SK-N-SH treated with all-trans-retinoic acid at 6 μM for 48 hours (cell line): ENCODE results near the gene MTHFD1.
"Not testable (repeated sequence)": the region's sequence is repeated elsewhere in the genome, so short reads cannot be mapped to it uniquely, and the experiment has no call there.

Experiments
- ATAC-seq: fragments of 200-7000 bp; cut with Tn5 transposase; 3 replicates; pipeline ENCODE4 v1.9.1; 2020; ENCODE audit warnings: mild to moderate bottlenecking, moderate library complexity
- ARNTL ChIP-seq: fragments of 450-650 bp; formaldehyde crosslinking; IDR thresholded peaks from 2 replicates; pipeline ENCODE4 v1.5.0; 2020; ENCODE audit warnings: low read depth, mild to moderate bottlenecking, moderate library complexity, borderline replicate concordance
- BACH2 ChIP-seq: fragments of 250-450 bp; sonication (Bioruptor Pico); IDR thresholded peaks from 2 replicates; pipeline ENCODE4 v1.9.0; 2021; ENCODE audit warnings: mild to moderate bottlenecking, borderline replicate concordance
- CSDC2 ChIP-seq: fragments of 250-450 bp; sonication (Bioruptor Pico); IDR thresholded peaks from 2 replicates; pipeline ENCODE4 v1.5.0; 2020; ENCODE audit warnings: mild to moderate bottlenecking, moderate library complexity
- GLIS3 ChIP-seq: fragments of 250-450 bp; sonication (Bioruptor Pico); IDR thresholded peaks from 2 replicates; pipeline ENCODE4 v1.5.0; 2020; ENCODE audit warnings: mild to moderate bottlenecking, moderate library complexity
- ISL1 ChIP-seq: fragments of 250-450 bp; sonication (Bioruptor Pico); IDR thresholded peaks from 2 replicates; pipeline ENCODE4 v2.1.2; 2022; ENCODE audit warnings: mild to moderate bottlenecking, moderate library complexity
- OSR1 ChIP-seq: fragments of 250-450 bp; sonication (Bioruptor Pico); IDR thresholded peaks from 2 replicates; pipeline ENCODE4 v1.8.0; 2022; ENCODE audit warnings: moderate library complexity, mild to moderate bottlenecking, inconsistent platforms
- PPARA ChIP-seq: fragments of 250-450 bp; sonication (Bioruptor Pico); IDR thresholded peaks from 2 replicates; pipeline ENCODE4 v1.5.0; 2020; ENCODE audit warnings: mild to moderate bottlenecking, borderline replicate concordance
- RARB ChIP-seq: fragments of 250-450 bp; sonication (Bioruptor Pico); IDR thresholded peaks from 2 replicates; pipeline ENCODE4 v1.8.0; 2021; ENCODE audit warnings: mild to moderate bottlenecking, moderate library complexity
- SNAI2 ChIP-seq: fragments of 250-450 bp; sonication (Bioruptor Pico); IDR thresholded peaks from 2 replicates; pipeline ENCODE4 v1.5.0; 2020; ENCODE audit warnings: mild to moderate bottlenecking, moderate library complexity
- TOX ChIP-seq: fragments of 250-450 bp; sonication (Bioruptor Pico); IDR thresholded peaks from 2 replicates; pipeline ENCODE4 v1.8.0; 2021; ENCODE audit warnings: mild to moderate bottlenecking, moderate library complexity, borderline replicate concordance
- ZC3H10 ChIP-seq: fragments of 250-450 bp; sonication (Bioruptor Pico); IDR thresholded peaks from 2 replicates; pipeline ENCODE4 v1.5.1; 2021; ENCODE audit warnings: mild to moderate bottlenecking, moderate library complexity
- ZFP3 ChIP-seq: fragments of 250-450 bp; sonication (Bioruptor Pico); IDR thresholded peaks from 2 replicates; pipeline ENCODE4 v1.5.0; 2020; ENCODE audit warnings: mild to moderate bottlenecking, moderate library complexity
- ZFP30 ChIP-seq: fragments of 450-650 bp; formaldehyde crosslinking; IDR thresholded peaks from 2 replicates; pipeline ENCODE4 v1.5.0; 2022; ENCODE audit warnings: mild to moderate bottlenecking, moderate library complexity
- ZNF565 ChIP-seq: fragments of 450-650 bp; formaldehyde crosslinking; conservative IDR thresholded peaks from 2 replicates; pipeline ENCODE4 v1.5.0; 2020; ENCODE audit warnings: low read depth, mild to moderate bottlenecking, moderate library complexity
- TF ChIP-seq, protein P1 (sequence below): fragments of 250-450 bp; sonication (Bioruptor Pico); IDR thresholded peaks from 2 replicates; pipeline ENCODE4 v1.5.1; 2021; ENCODE audit warnings: mild to moderate bottlenecking, moderate library complexity
- TF ChIP-seq, protein P2 (sequence below): fragments of 250-450 bp; sonication (Bioruptor Pico); IDR thresholded peaks from 2 replicates; pipeline ENCODE4 v1.5.0; 2020; ENCODE audit warnings: mild to moderate bottlenecking, moderate library complexity
- TF ChIP-seq, protein P3 (sequence below): fragments of 250-450 bp; sonication (Bioruptor Pico); IDR thresholded peaks from 2 replicates; pipeline ENCODE4 v1.8.0; 2020; ENCODE audit warnings: mild to moderate bottlenecking, moderate library complexity, borderline replicate concordance
- TF ChIP-seq, protein P4 (sequence below): fragments of 250-450 bp; sonication (Bioruptor Pico); IDR thresholded peaks from 2 replicates; pipeline ENCODE4 v1.8.0; 2021; ENCODE audit warnings: low read depth, mild to moderate bottlenecking, moderate library complexity, borderline replicate concordance

Gene MTHFD1

DNA sequence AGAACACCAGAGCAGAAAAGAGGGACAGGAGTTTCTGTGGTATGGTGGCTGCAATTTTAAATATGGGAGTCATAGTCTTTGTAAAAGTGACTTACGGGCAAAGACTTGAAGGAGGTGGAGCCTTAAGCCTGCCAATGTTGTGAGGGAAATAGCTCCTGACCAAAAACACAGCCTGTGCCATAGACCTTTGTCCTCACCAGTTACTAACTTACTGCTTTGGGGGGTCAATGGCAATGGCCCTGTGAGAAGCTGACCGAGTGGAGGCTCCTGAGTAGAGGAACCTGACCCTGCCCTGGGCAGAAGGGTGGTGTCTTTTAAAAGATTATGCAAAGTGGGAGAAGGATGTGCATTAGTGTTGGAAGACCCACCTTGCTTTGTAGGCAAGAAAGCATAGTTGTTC, 3.8 kb downstream of the MTHFD1 start:
- TF ChIP-seq ZC3H10 (CRISPR knock-in tag) (no peak), GLIS3 (no peak), ZFP3 (CRISPR knock-in tag) (no peak), TOX (CRISPR knock-in tag) (no peak), BACH2 (CRISPR knock-in tag) (no peak), PPARA (CRISPR knock-in tag) (no peak), ZNF565 (no peak), ISL1 (CRISPR knock-in tag) (no peak), ARNTL (CRISPR knock-in tag) (no peak), CSDC2 (CRISPR knock-in tag) (no peak), RARB (no peak)
- TF ChIP-seq, protein P1, sequence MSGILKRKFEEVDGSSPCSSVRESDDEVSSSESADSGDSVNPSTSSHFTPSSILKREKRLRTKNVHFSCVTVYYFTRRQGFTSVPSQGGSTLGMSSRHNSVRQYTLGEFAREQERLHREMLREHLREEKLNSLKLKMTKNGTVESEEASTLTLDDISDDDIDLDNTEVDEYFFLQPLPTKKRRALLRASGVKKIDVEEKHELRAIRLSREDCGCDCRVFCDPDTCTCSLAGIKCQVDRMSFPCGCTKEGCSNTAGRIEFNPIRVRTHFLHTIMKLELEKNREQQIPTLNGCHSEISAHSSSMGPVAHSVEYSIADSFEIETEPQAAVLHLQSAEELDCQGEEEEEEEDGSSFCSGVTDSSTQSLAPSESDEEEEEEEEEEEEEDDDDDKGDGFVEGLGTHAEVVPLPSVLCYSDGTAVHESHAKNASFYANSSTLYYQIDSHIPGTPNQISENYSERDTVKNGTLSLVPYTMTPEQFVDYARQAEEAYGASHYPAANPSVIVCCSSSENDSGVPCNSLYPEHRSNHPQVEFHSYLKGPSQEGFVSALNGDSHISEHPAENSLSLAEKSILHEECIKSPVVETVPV (CRISPR knock-in tag), result no peak
- TF ChIP-seq, protein P2, sequence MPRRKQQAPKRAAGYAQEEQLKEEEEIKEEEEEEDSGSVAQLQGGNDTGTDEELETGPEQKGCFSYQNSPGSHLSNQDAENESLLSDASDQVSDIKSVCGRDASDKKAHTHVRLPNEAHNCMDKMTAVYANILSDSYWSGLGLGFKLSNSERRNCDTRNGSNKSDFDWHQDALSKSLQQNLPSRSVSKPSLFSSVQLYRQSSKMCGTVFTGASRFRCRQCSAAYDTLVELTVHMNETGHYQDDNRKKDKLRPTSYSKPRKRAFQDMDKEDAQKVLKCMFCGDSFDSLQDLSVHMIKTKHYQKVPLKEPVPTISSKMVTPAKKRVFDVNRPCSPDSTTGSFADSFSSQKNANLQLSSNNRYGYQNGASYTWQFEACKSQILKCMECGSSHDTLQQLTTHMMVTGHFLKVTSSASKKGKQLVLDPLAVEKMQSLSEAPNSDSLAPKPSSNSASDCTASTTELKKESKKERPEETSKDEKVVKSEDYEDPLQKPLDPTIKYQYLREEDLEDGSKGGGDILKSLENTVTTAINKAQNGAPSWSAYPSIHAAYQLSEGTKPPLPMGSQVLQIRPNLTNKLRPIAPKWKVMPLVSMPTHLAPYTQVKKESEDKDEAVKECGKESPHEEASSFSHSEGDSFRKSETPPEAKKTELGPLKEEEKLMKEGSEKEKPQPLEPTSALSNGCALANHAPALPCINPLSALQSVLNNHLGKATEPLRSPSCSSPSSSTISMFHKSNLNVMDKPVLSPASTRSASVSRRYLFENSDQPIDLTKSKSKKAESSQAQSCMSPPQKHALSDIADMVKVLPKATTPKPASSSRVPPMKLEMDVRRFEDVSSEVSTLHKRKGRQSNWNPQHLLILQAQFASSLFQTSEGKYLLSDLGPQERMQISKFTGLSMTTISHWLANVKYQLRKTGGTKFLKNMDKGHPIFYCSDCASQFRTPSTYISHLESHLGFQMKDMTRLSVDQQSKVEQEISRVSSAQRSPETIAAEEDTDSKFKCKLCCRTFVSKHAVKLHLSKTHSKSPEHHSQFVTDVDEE, result no peak
- TF ChIP-seq, protein P3, sequence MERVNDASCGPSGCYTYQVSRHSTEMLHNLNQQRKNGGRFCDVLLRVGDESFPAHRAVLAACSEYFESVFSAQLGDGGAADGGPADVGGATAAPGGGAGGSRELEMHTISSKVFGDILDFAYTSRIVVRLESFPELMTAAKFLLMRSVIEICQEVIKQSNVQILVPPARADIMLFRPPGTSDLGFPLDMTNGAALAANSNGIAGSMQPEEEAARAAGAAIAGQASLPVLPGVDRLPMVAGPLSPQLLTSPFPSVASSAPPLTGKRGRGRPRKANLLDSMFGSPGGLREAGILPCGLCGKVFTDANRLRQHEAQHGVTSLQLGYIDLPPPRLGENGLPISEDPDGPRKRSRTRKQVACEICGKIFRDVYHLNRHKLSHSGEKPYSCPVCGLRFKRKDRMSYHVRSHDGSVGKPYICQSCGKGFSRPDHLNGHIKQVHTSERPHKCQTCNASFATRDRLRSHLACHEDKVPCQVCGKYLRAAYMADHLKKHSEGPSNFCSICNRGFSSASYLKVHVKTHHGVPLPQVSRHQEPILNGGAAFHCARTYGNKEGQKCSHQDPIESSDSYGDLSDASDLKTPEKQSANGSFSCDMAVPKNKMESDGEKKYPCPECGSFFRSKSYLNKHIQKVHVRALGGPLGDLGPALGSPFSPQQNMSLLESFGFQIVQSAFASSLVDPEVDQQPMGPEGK, result no peak
- TF ChIP-seq, protein P4, sequence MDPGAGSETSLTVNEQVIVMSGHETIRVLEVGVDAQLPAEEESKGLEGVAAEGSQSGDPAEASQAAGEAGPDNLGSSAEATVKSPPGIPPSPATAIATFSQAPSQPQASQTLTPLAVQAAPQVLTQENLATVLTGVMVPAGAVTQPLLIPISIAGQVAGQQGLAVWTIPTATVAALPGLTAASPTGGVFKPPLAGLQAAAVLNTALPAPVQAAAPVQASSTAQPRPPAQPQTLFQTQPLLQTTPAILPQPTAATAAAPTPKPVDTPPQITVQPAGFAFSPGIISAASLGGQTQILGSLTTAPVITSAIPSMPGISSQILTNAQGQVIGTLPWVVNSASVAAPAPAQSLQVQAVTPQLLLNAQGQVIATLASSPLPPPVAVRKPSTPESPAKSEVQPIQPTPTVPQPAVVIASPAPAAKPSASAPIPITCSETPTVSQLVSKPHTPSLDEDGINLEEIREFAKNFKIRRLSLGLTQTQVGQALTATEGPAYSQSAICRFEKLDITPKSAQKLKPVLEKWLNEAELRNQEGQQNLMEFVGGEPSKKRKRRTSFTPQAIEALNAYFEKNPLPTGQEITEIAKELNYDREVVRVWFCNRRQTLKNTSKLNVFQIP (CRISPR knock-in tag), result no peak
- TF ChIP-seq, all 23 proteins: peak for 0
- no peak for ATAC-seq

DNA sequence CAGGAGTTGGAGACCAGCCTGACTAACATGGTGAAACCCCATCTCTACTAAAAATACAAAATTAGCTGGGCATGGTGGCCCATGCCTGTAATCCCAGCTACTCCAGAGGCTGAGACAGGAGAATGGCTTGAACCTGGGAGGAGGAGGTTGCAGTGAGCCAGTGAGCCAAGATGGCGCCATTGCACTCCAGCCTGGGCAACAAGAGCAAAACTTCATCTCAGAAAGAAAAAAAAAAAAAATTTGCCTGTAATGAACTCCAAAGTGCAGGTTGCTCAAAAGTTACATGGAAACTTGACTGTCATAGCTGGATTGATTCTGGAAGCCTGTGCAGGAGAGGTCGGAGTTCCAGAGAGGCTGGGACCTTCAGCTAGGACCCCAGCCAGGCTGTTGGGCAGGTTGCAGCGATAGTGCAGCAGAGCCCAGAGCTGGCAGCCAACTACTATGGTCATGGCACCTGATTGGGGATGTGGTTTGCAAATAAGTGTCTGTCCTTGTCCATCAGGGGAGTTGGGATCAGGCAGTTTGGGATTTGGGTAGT, 5.1 kb downstream of the MTHFD1 start:
- ATAC-seq, result not testable (repeated sequence)

DNA sequence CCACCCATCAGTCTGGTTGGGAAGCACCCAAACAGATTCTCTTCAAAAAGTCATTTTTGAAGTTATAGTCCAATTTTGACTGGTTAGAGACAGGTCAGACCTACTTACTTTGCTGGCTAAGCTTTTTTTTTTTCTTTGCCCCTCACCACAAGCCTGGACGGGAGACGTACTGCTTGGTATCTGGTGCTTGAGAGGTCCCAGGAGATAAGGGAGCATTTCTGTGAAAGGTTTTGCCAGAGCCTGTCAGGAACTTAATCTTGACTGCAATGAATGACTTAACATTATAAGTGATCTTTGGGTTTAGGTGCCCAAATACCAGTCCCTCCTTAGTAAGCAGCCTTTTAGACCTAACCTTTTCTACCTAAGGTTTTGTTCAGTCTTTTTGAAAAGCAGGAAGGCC, 6.3 kb downstream of the MTHFD1 start:
- TF ChIP-seq ZFP30 (CRISPR knock-in tag) (no peak), CSDC2 (CRISPR knock-in tag) (no peak), ISL1 (CRISPR knock-in tag) (no peak), RARB (no peak), SNAI2 (CRISPR knock-in tag) (no peak), BACH2 (CRISPR knock-in tag) (no peak)
- TF ChIP-seq, protein P1 (CRISPR knock-in tag), result no peak
- TF ChIP-seq, all 23 proteins: peak for 0
- no peak for ATAC-seq

DNA sequence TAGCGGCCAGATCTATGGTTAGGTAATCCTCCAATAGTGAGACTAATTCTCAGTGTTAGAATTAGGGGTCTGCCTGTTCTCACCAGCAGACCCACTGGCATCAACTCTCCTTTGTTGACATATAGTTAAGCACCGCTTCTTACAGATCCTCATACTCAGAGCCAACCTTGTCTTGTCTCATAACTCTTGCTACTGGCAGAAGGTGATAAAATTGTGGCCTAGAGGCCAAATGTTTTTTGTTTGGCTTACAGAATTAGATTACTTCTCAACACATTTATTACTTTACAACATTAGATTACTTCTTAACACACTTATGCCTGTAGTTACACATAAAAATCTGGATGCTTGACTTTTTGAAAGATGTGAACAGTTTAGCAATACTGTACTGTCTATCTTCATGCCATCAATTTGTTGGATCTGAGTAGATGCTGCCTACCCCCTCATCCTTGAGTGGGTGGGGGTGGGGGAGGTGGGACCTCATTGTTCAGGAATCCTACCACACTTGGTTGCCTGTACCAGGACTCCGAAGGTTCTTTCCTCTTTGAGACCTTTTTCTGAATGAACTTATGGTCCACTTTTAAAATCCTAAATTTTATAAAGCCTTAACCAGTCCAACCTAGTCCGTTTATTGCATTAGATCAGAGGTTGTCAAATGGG, 7.0 kb downstream of the MTHFD1 start:
- no peak for TF ChIP-seq ZNF565
- TF ChIP-seq, protein P4 (CRISPR knock-in tag), result no peak
- TF ChIP-seq OSR1, result no peak
- TF ChIP-seq ARNTL (CRISPR knock-in tag), result no peak
- TF ChIP-seq PPARA (CRISPR knock-in tag), result no peak
- TF ChIP-seq, protein P2, result no peak
- TF ChIP-seq, protein P1 (CRISPR knock-in tag), result no peak
- TF ChIP-seq ZC3H10 (CRISPR knock-in tag), result no peak
- ATAC-seq, result no peak
